ENCODE results near the gene ITGA11.
A peak's percentile ranks its signal among the peaks of the same experiment; 100 is the strongest.

ITGA11 gene

DNA sequence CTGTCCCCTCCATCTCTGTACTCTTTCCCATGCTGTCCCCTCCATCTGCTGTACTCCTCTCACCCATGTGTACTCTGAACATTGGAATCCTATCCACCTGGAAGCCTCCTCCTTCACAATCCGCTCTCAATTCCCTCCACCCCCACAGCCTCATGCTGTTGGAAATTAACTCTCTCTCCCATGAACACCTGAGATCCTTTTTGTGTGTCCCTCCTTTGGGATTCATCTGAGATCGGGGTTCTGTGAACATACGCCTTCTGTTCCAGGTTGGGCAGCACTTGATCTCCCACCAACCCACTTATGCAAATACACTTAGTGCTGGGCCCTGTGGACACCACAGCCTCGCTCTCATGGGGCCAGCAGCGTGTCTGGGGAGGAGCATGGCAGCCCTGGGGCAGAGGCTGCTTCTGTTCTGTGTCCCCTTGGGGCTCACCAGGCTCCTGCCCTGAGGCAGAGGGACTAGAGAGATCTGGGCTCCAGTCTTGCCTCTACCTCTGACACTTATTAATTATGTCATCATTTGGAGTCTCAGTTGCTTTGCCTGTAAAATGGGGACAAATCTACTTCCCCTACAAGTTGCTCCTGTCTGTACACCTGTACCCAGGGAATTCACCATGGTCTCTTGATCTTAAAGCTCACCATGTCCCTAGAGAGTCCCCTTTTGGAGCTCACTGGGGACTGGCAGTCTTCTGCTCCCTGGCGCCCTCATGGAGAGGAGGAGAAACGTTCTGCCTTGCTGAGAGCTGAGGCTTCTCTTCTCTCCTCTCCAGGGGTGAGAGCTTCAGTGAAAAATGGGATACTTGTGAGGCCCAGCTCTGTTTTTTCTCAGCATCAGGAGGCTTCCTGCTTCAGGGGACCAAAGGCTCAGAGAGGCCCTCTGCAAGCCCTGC lies 42.7 kb downstream of the ITGA11 start:
- DNase-seq, result no peak

DNA sequence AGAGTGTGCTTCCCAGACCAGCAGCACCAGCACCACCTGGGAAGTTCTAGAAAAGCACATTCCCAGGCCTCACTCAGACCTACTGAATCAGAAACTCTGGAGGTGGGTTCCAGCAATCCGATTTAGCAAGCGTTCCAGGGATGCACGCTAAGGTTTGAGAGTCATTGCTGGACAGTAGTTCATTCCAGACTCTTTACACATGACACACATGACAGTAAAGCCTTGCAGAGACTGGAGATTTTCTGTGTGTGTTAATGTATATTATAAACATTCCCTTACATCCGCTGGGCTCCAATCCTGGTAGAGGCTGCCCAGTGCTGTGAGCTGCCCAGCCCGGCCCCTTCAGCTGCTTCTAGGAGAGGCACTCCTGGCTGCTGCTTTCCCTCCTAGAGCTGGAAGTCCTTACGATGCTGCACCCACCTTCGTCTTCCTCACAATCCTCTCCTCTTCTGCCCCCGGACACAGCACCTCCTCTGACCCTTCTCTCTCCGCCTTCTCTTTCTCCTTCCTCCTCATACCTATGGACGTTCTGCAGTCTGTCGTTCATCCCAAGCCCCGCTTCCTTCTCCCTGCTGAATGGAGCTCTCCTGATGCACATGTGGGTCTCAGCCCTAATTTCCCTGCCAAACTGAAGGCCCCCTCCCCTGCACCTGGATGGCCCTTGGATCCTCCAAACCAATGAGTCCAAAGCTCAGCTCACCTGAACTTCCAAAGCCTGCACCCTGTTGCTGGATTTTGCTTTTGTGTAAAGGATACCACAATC lies 44.4 kb downstream of the ITGA11 start:
- DNase-seq, result no peak

DNA sequence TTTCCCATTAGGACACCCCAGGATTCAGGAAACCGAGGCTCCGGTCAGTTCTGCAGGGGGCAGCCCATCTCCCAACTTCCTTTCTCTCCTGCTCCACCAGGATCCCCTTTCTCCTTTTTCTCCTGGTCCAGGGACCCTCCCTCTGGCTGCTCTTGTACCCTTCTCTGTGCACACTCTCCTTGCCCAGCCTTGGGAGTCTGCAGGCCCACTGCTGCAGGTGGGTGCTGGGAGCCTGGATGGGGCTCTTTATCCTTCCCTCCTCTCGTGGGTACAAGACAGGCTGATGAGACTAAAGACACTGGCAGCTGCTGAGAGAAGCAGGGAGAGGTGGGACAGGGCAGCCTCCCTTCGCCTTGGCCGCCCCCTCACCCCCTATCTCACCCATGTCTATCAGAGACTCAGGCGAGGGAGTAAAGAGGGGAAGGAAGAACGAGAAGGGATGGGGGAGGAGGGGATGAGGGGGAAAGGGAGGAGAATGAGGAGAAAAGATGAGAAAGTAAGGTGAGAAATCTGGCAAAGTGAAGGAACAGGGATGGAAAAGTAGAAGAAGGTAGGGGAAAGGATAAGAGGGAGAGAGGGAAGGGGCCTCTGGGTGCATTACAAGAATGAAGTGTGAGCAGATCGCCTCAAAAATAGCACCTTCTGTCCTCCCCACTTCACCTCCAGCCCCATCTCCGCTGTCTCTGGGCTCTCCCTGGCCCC lies 45.2 kb downstream of the ITGA11 start:
- no peak for DNase-seq

DNA sequence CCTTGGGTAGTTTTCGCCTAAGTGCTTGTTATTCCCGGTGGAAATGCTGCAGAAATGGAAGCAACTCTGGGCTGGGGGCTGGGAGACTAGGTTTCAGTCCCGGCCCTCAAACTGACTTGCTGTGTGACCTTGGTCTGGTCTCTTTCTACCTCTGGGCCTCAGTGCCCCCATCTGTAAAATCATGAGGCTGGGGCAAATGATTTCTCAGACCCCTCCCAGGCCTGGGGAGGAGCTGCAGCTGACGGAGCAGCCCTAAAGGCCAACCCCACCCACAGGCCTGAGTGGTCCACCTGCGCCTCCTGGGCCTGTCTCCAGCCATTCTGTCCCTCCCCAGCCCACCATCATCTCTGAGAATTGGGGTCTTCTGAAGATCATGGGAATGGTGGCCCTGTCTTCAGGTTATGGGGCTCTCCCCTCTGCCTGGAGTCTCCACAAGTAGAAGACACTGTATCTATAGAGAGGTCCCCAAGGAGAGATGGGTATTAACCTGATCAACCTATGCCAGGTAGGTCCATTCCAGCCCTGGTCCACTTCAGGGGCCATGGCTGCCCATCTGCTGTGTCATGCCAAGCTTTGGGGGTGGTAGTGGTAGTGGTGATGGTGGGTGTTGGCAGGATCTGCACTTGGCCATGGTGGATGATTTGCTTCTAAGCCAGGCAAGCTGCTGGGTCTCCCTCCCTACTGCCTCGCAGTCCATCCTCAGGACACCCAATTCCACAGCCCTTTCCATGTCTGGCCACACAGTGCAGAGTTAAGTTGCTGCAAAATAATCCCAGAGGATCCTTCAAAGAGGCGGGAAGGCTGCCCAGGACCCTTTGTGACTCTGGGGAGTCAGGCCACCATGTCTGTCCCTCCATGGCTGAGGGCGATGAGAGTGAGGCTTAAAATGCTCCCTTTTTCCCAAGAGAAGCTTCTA lies 46.0 kb downstream of the ITGA11 start:
- no peak for DNase-seq

DNA sequence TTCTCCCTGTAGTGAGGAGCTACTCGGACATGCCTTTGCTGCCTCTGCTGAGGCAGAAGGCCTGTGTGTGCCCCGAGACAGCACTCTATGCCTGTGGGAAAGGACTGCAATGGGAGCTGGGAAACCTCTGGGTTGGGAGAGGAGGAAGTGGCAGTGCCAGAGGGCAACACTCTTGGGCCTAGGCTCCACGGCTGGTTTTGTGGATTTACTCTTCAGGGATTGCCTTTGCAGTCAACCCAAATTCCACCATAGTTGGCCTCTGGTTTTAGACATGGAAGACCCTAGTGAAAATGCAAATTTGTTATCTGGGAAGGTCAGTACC lies 46.8 kb downstream of the ITGA11 start:
- no peak for DNase-seq

DNA sequence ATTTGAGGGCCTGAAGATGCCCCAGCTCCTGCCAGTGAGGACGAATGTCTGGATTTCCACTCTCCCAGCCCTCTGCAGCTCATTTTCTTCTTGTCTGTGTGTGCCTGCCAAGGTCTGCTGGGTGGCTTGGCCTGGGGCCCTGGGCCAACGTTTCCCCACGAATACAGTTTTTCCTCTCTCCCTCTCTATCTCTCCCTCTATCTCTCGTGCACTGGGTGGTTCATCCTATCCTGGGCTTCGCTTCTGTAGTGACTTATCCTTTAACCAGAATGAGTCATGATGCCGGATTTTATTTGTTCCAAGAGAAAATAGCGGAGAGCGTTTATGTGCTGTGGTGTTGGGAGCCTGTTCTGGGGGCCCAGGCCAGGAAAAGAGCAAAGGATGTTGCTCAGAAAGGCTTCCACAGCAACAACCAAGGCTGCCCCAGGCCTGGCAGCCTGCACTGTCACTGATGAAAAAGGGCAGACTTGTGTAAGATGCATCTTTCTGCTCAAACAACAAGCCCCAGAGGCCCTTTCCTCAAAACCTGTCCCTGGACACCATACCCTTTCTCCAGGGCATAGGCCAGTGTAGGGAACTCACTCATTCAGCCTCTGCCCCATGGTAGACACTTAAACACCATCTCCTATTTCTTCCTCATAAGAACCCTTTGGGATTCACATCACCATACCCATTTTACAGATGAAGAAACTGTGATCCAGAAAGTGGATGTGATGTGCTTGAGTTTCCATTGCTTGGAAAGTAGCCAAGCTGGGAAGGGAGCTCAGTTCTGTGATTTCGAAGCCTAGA lies 47.3 kb downstream of the ITGA11 start:
- DNase-seq, result no peak

DNA sequence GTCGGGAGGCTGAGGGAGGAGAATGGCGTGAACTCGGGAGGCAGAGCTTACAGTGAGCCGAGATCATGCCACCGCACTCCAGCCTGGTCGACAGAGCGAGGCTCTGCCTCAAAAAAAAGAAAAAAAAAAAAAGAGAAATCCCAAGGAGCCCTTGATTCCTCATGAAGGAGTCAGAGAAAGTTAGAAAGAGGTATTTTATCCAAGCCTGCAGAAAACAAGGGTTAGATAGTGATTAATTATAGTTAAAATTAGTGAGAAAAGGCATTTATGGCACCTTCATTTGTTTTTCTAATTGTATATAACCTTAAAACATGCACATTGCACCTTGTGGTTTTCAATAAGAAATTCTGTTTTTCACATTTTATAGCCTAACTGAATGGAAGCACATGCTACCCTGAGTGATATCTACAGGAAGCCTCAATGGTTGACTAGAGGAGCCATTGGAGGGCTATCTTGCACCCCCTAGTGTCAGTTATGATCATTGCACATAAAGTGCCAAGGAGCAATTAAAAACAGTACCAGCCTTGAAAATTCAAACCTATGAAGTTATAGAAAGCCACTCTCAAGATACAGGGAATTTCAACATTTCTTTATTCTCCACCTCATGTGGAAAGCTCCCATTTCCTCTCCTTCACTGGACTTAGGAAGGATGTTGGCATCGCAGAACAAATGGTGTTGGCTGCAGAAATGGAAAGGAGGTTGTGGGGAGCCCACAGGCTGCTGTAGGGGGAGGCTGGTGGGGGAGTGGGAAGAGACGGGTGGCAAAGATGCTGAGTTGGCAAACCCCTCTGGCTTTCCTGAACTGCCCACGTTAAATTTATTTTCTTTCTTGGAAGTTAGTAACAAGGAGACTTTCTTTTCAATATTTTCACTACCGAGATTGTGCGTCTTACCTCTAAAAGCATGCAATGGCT lies 48.5 kb downstream of the ITGA11 start:
- peak; percentile 52 to 55 for DNase-seq

DNA sequence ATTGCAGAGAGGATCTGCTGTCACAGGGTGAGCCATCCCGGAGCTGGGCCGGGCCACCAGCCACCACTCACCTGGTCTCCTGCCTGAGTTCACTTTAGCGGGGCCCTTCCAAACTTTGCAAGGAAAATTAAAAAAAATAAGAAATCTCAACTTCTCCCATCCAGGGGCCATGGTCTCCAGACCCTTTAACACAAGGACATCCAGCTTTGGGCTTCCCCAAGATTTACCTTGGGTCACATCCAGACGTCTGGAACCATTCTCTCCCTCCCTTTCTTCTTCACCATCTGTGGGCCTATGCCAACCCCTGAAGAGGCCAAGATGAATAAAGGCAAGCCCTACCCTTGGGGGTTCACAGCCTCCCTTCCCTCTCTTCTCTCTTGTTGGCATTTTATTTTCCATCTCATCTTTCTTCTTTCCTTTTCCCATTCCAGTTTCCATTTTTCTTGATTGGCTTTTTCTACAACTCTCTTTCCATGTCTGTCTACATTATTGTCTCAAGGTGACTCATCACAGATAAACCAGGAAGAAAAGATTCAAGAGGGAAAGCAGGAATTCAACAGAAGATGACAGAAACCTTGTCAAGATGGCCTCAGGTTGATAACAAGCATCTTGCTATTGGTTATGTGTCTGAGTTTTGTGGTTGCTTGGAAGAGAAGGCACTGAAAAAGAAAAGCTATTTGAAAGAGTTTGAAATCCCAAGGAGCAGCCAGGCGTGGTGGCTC lies 49.5 kb downstream of the ITGA11 start:
- DNase-seq, result no peak

DNA sequence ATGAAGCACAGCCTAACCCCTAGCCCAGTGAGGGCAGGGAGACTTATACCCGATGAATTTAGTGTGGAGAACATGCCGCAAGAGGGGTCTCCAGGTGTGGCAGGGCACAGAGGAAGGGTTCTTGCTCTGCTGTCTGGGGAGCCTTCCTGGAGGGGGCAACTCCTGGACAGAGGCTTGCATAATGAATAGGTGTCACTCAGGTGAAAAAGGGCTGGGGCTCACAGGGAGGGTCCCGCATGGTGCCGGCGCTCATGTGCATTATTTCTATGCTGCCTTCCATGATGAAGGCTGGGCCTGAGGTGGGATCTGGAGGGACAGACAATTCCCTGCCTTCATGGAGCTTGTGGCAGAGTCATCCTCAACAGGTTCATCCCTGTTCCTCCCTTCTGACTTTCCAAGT lies 51.5 kb downstream of the ITGA11 start:
- no peak for DNase-seq

DNA sequence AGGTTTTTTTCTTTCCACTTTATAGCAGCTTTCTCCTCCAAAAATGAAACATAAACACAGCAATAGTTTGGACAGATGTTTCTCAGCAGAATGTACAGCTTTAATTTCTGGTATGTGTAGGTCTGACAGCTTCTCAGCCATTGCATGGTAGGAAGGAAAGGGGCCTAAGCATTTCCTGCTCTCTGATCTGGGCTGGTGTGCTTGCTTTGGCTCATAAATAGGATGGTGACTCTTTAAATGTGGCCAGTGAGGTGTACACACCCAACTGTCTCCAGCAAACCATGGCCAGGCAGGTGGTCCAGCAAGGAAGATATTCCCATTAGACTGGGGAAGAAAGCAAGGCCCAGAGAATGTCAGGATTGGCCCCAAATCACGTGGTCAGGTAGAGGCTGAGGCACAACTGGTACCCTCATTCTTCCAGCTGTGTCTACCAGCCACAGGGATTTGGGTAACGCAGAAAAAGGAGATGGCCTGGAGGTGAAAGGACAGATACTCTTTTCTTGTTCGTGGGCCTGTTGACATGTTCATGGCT lies 52.1 kb downstream of the ITGA11 start:
- no peak for DNase-seq

DNA sequence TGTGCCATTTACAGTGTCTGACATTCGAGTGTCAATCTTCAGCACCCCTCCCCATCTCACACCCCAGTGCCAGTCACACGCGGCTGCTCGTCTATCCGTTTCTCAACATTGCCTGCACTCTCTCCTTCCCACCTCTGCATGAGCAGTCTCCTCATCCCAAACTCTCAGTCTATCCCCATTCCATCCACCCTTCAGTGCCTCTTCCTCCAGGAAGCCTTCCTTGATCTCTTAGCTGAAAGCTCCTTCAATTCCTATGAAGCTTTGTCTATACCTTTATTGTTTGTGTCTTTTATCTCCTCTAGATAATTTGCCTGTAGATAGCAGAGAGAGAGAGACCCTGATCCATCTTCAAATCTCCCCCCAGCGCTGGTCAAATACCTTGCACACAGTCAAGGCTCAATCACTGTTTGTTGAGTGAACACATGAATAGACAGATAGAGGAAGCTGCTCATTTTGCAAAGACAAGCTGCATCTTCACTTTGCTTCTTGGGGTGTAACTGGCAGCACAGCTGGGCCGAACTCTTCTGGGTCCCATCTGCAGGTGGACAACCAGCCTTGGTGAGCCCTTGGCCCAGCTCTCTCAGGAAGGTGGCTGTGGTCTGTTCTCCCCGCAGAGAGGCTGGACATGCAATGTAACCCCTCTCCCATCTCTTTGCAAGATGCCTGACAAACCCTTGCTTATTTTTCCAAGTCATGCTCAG lies 52.8 kb downstream of the ITGA11 start:
- no peak for DNase-seq

DNA sequence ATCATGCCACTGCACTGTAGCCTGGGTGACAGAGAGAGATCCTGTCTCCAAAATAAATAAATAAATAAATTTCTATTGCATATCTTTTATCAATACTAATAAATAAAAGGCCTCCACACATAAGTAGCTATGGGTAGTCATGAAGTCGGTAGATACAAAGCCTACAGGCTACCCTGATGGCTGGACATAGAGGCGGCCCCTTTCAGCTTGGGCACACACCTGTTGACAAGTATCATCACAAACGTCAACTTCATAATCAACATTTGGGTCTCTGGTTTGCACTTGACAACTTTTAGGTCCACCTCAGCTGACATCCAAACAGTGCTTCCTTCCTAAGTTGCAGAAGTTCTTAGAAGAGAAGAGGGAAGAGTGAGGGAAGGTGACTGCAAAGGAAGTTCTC lies 53.4 kb downstream of the ITGA11 start:
- DNase-seq, result no peak

DNA sequence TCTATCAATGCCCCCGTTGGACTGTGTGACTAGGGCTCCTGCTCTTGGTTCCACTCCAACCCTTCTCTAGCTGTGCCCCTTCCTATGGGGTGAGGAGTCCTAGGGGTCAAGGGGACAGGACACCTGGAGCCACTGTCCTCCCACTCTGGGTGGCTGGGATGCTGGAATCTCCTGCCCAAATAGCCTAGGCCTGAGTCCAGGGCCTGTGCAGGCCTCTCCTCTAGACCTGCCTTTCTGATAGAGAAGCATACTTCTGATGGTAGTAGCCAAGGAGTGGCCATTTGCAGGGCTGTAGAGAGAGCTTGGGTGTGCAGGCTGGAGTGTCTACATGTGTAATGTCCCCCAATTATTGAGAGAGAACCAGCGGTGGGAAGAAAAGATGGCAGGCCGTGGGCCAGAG lies 54.2 kb downstream of the ITGA11 start:
- DNase-seq, result no peak

DNA sequence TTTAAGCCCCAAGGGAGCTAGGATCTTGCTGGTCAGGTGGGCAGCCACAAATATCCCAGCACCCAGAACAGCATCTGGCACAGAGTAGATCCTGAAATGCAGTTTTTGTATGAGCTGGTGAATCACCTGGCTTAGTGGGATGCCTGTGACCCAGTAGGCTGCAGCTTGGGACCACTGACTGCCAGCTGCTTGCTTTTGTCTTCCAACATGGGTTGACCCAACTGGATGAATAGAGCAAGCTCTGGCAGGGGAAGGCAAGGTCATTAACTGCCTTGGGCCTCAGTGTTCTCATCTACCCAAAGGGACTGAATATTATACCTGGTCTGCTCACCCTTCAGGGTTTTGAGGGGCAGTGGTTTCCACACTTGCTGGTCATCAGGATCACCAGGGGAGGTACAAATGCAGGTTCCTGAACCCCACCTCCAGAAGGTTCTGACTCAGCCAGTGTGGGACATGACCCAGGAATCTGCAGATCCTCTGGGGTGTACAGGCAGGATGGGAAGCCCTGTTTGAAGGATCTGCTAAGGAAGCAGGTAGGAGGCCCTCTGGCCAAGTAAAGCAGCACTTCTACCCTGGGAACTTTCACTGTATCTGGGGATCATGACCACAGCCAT lies 55.4 kb downstream of the ITGA11 start:
- no peak for DNase-seq

DNA sequence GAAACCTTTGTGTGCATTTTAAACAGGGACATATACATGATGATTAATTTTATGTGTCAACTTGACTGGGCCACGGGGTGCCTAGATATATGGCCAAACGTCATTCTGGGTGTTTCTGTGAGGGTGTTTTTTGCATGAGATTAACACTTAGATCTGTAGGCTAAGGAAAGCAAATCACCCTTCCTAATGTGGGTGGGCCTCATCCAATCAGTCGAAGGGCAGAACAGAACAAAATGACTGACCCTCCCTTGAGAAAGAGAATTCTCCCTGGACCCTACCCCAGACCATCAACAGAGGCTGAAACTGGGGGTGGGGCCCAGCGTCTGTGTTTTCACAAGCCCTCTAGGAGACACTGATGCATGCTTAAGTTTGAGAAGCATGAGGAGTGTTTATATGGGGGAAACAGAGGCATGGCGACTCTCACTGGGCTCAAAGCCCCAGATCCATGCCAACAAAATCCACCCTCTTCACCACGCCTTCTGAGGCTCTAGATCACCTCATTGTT lies 56.2 kb downstream of the ITGA11 start:
- DNase-seq, result no peak

DNA sequence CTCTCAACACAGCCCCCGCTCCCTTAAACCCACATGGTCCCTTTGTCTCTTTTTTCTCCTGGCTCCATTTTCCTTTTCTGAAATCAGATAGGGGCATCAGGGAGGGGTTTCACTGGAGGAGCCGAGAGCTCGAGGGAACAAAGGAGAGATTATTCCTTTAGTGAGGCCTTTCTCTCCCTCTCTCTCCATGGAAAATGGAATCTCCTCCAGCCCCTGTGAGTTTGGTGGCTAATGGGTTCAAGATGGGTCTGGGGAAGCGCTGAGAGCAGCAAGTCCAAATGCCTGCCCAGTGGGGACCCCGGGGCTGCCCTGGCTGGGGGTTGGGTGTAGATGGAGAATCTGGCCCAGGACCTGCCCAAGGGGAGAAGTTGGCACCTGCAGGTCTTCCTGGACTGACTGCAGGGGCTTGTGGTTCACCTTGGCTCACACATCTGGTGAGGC lies 56.8 kb downstream of the ITGA11 start:
- DNase-seq, result no peak

DNA sequence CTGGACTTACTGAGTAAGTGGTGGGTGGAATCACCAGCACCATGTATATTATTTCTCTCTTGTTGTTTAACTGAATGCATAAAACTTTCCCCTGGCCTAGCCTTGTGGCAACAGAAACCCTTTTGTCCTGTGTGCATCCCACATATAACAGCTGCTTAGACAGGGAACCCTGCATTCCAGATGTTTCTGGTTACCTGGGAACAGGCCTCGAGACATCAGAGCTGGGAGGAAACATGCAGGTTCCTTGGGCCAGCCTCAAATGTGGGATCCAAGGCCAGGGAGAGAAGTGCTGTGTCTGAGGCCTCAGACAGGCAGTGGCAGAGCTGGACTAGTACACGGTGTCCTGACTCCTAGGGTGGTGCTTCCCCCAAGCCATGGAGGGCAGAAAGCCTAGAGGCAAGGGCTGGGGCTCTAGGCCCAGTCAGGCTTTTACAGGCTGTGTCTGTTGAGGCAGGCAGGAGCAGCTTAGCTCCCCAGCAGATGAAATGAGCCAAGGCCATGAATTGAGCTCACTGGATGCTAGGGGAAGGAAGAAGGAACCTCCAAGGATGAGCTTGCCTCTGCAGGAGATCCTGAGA lies 57.7 kb downstream of the ITGA11 start:
- DNase-seq, result no peak

DNA sequence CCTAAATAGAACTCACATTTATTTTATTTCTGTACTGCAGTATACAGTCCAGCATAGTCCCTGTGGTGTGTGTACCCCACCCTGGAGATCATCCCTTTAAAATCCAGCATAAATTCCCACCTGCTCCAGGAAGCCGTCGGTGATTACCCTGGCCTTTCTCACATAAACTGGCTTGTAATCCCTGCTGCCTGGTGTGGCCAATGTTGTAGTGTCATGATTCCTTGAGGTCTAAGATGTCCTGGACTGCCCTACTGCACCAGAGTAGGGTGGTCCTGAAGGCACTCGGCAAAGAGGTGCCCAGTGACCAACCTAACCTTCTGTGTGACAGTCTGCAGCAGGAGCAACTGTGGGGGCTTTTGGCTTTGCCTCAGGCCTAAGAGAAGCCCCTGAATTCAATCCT lies 58.9 kb downstream of the ITGA11 start:
- DNase-seq, result no peak
